ENCODE measurements around the gene NAA38.

DNA sequence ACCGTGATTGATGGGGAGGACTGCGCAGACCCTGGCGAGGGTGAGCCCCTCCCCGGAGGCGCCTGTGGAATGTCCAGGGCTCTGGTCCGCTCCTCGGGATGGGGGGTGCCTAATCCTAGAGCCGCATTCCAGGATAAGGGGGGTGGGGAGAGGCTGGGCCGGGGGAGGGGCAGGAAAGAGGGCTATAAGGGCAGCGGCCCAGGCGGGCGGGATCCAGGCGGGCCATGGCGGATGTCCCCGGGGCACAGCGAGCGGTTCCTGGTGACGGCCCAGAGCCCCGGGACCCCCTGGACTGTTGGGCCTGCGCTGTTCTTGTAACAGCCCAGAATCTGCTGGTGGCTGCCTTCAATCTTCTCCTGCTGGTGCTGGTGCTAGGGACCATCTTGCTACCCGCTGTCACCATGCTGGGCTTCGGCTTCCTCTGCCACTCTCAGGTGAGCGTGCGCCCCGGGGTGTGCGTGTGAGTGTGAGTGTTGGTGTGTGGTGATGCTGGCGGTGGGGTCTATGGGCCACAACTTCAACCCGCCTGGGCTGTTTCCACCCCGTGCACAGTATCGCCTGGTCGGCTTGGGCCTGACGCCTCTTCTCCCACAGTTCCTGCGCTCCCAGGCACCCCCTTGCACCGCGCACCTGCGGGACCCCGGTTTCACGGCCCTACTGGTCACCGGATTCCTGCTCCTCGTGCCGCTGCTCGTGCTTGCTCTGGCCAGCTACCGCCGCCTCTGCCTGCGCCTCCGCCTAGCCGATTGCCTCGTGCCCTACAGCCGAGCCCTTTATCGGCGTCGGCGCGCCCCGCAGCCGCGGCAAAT lies 2.3 kb downstream of the NAA38 start, which contains the start of gene TMEM88:
- TF ChIP-seq, protein P1, sequence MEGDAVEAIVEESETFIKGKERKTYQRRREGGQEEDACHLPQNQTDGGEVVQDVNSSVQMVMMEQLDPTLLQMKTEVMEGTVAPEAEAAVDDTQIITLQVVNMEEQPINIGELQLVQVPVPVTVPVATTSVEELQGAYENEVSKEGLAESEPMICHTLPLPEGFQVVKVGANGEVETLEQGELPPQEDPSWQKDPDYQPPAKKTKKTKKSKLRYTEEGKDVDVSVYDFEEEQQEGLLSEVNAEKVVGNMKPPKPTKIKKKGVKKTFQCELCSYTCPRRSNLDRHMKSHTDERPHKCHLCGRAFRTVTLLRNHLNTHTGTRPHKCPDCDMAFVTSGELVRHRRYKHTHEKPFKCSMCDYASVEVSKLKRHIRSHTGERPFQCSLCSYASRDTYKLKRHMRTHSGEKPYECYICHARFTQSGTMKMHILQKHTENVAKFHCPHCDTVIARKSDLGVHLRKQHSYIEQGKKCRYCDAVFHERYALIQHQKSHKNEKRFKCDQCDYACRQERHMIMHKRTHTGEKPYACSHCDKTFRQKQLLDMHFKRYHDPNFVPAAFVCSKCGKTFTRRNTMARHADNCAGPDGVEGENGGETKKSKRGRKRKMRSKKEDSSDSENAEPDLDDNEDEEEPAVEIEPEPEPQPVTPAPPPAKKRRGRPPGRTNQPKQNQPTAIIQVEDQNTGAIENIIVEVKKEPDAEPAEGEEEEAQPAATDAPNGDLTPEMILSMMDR (tag by site-specific recombination; IDR thresholded peaks at IDR 0.05): no peak
- no peak for TF ChIP-seq ZNF10 (tag by site-specific recombination; IDR thresholded peaks at IDR 0.05)
- no peak for TF ChIP-seq ZNF777 (tag by site-specific recombination; IDR thresholded peaks at IDR 0.05; ENCODE audit: borderline replicate concordance)

All from HEK293 (cell line).